ENCODE results near the gene SPIRE2. TPM values are rescaled to one million over a fixed set of nuclear protein-coding genes. Genes with fewer than 3 reads are reported as not detected.

Gene SPIRE2
- total and polyA plus RNA-seq, 2 of the 13 experiments (the other 11 are each of a cell fraction or from before 2014, with no cell fraction given): 13.3 to 37.5 TPM

GRCh38 chr16:89822188-89823086, 5.8 kb upstream of the SPIRE2 start (continued):
- TF ChIP-seq HMGXB3 (CRISPR knock-in tag; IDR thresholded peaks at IDR 0.05; ENCODE audit: borderline replicate concordance): peak; percentile 87; the same call in 1 of the 2 replicates
- TF ChIP-seq JUN (CRISPR knock-in tag; IDR thresholded peaks at IDR 0.05): peak; percentile 61
- TF ChIP-seq BCLAF1 (IDR thresholded peaks at IDR 0.05): no peak
- no peak for TF ChIP-seq ZNF441 (CRISPR knock-in tag; IDR thresholded peaks at IDR 0.05; ENCODE audit: borderline replicate concordance)
- TF ChIP-seq ZNF775 (CRISPR knock-in tag; IDR thresholded peaks at IDR 0.05; ENCODE audit: borderline replicate concordance): no peak
- peak; percentile 55 for TF ChIP-seq TCF7 (IDR thresholded peaks at IDR 0.05; ENCODE audit: low read depth)
- TF ChIP-seq RARA (CRISPR knock-in tag; IDR thresholded peaks at IDR 0.05): peak; percentile 94
- TF ChIP-seq TP53 (CRISPR knock-in tag; conservative IDR thresholded peaks at IDR 0.05): peak; percentile 93
- peak; percentile 63; the same call in 1 of the 2 replicates for TF ChIP-seq KLF12 (CRISPR knock-in tag; IDR thresholded peaks at IDR 0.05; ENCODE audit: borderline replicate concordance)
- peak; percentile 74 for TF ChIP-seq AGO2 (optimal IDR thresholded peaks at IDR 0.05; ENCODE audit: low read depth, low read length)
- TF ChIP-seq ISX (CRISPR knock-in tag; conservative IDR thresholded peaks at IDR 0.05): 0 out of 2 replicates have a peak, but pooled peaks have one; percentile 85
- TF ChIP-seq TARDBP (CRISPR knock-in tag; IDR thresholded peaks at IDR 0.05): peak; percentile 99
- no peak for TF ChIP-seq ZNF569 (CRISPR knock-in tag; IDR thresholded peaks at IDR 0.05; ENCODE audit: borderline replicate concordance)
- TF ChIP-seq NFE2L1 (CRISPR knock-in tag; IDR thresholded peaks at IDR 0.05; ENCODE audit: borderline replicate concordance): no peak; the same call in 1 of the 2 replicates
- peak; percentile 58 for TF ChIP-seq ZNF782 (CRISPR knock-in tag; IDR thresholded peaks at IDR 0.05; ENCODE audit: borderline replicate concordance)
- TF ChIP-seq ZBTB34 (CRISPR knock-in tag; IDR thresholded peaks at IDR 0.05): peak; percentile 93

All from HepG2 (cell line).